ENCODE results near the gene SLC35G6. TPM values are rescaled to one million over a fixed set of nuclear protein-coding genes. Genes with fewer than 3 reads are reported as not detected.

SLC35G6 gene
- total and polyA plus RNA-seq, 2 of the 13 experiments (the other 11 are each of a cell fraction or from before 2014, with no cell fraction given): 0.07 TPM; not detected in 1

GRCh38 chr17:7474767-7475166 lies 6.5 kb upstream of the SLC35G6 start (continued):
- 0 out of 2 replicates have a peak, but pooled peaks have one; percentile 25 for TF ChIP-seq MYC (CRISPR knock-in tag; IDR thresholded peaks at IDR 0.05; ENCODE audit: borderline replicate concordance)
- TF ChIP-seq TEAD3 (CRISPR knock-in tag; optimal IDR thresholded peaks at IDR 0.05; ENCODE audit: borderline replicate concordance): peak; percentile 93
- peak; percentile 88 for TF ChIP-seq CEBPG (CRISPR knock-in tag; IDR thresholded peaks at IDR 0.05)
- peak; percentile 76 for TF ChIP-seq ZEB1 (IDR thresholded peaks at IDR 0.05; ENCODE audit: insufficient replicate concordance, low read depth)
- TF ChIP-seq CEBPB (IDR thresholded peaks at IDR 0.05; ENCODE audit: borderline replicate concordance, low read depth, low read length): peak; percentile 77

- ATAC-seq: peak; percentile 9; the same call in 2 of the 3 replicates
- Histone ChIP-seq H3K4me3 (replicated peaks in 1 of 3; ENCODE audit: insufficient read depth in 1 of 3, low read depth in 2 of 3, low read length in 3 of 3) (no peak overlapping the region), H3K4me2 (ENCODE audit: low read depth, low read length) (peak overlapping the region; percentile 48), H2AFZ (ENCODE audit: low read length) (no peak overlapping the region), H3K9me3 (ENCODE audit: low read length) (no peaks in the 10 kb centered on the region), H3K27ac (ENCODE audit: extremely low read length, insufficient read depth, low read length) (peak overlapping the region; percentile 75), H3K79me2 (ENCODE audit: insufficient read depth, low read length) (peaks cover 58% of the 10 kb centered on the region), H3K27me3 (ENCODE audit: control insufficient read depth in 1 of 2, insufficient read depth in 2 of 2, low read length in 2 of 2) (no peaks in the 10 kb centered on the region; a peak in 1 of 5 replicates), H3K4me1 (ENCODE audit: insufficient read depth, low read length) (peaks cover 61% of the 10 kb centered on the region), H4K20me1 (ENCODE audit: insufficient read depth, low read length) (peaks cover 30% of the 10 kb centered on the region), H3K9ac (ENCODE audit: insufficient read depth, low read depth, low read length) (0 out of 2 replicates have a peak overlapping the region, but pooled peaks have one; percentile 10), H3K36me3 (replicated peaks in 1 of 2; ENCODE audit: control insufficient read depth in 1 of 2, insufficient read depth in 2 of 2, low read length in 2 of 2) (no peaks in the 10 kb centered on the region)
- no TSS peak for BruUV-seq (replicated peaks)
- ChIA-PET POLR2A (interaction anchor here (1.0 to 5.3 kb wide), 5 partner anchors 10 to 440 kb away, joined by 3 to 30 read pairs (median 15); partner anchors contain the start of genes CHRNB1, POLR2A, SLC16A13 and TMEM256), CTCF (ENCODE audit: low intra/inter-chr PET ratio, low total read pairs) (no interaction called here)
- in situ Hi-C loops (cut with HindIII; ENCODE audit: extremely low pct_ligation_motif_present, low pct_unique_long_range_greater_than_20kb) (loop anchor here (5.0 kb wide), 1 partner anchor 39 kb away; the partner anchor contains the start of genes FGF11 and TMEM102), intact Hi-C loops (cut with micrococcal nuclease; ENCODE audit: unreplicated experiment) (no loop called here)
- no peak for DNase-seq (ENCODE audit: low spot score)
- peak; percentile 73 for FAIRE-seq
- 41% methylated on average over 11 of the region's 15 CpGs for WGBS (ENCODE audit: low lambda C conversion rate)
- TF ChIP-seq ZNF574 (CRISPR knock-in tag; IDR thresholded peaks at IDR 0.05) (0 out of 2 replicates have a peak, but pooled peaks have one; percentile 38), NR2F6 (IDR thresholded peaks at IDR 0.05) (peak; percentile 17; the same call in 1 of the 2 replicates), NR2F6 (CRISPR knock-in tag; IDR thresholded peaks at IDR 0.05) (no peak), SALL1 (CRISPR knock-in tag; IDR thresholded peaks at IDR 0.05) (peak; percentile 15; the same call in 1 of the 2 replicates), ZNF770 (CRISPR knock-in tag; IDR thresholded peaks at IDR 0.05) (peak; percentile 93), AHR (CRISPR knock-in tag; IDR thresholded peaks at IDR 0.05) (no peak), GATAD2A (CRISPR knock-in tag; IDR thresholded peaks at IDR 0.05) (no peak), SAP130 (CRISPR knock-in tag; IDR thresholded peaks at IDR 0.05; ENCODE audit: low read depth) (peak; percentile 28; the same call in 1 of the 2 replicates), KLF12 (CRISPR knock-in tag; IDR thresholded peaks at IDR 0.05; ENCODE audit: borderline replicate concordance) (no peak), KDM5B (CRISPR knock-in tag; IDR thresholded peaks at IDR 0.05; ENCODE audit: borderline replicate concordance) (0 out of 2 replicates have a peak, but pooled peaks have one; percentile 28), AKAP8 (CRISPR knock-in tag; IDR thresholded peaks at IDR 0.05) (no peak), TEAD3 (CRISPR knock-in tag; optimal IDR thresholded peaks at IDR 0.05; ENCODE audit: borderline replicate concordance) (peak; percentile 28)
- TF ChIP-seq, protein P1, sequence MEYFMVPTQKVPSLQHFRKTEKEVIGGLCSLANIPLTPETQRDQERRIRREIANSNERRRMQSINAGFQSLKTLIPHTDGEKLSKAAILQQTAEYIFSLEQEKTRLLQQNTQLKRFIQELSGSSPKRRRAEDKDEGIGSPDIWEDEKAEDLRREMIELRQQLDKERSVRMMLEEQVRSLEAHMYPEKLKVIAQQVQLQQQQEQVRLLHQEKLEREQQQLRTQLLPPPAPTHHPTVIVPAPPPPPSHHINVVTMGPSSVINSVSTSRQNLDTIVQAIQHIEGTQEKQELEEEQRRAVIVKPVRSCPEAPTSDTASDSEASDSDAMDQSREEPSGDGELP (IDR thresholded peaks at IDR 0.05; ENCODE audit: borderline replicate concordance, low read depth): peak; percentile 43; the same call in 1 of the 2 replicates
These were observed 5.4 kb upstream of the SLC35G6 start for GRCh38 chr17:7475764-7476422.

Measured in HepG2 (cell line).